SU-DHL-6 (cell line): ENCODE results near the gene PRMT5.

Experiments
- H2AFZ ChIP-seq: fragments of 200-600 bp; sonication (generic); 2 replicates; pipeline ENCODE4 v1.6.1; 2014; ENCODE audit warnings: low read depth, mild to moderate bottlenecking, moderate library complexity, mixed read lengths, antibody characterized with exemption, low read length; ENCODE audit not compliant: severe bottlenecking
- H3F3A ChIP-seq: fragments of 200-600 bp; shearing (Covaris generic); 2 replicates; pipeline ENCODE4 v1.6.0; 2016; ENCODE audit warnings: antibody characterized with exemption, mild to moderate bottlenecking; ENCODE audit not compliant: insufficient read depth
- H3K27ac ChIP-seq: fragments of 200-600 bp; sonication (generic); 2 replicates; pipeline ENCODE4 v1.5.1; 2016; ENCODE audit warnings: low read depth, mild to moderate bottlenecking, low read length, moderate library complexity, mixed read lengths
- H3K27me3 ChIP-seq: fragments of 200-600 bp; sonication (generic), shearing (Covaris generic); 2 replicates; pipeline ENCODE4 v1.6.0; 2014; ENCODE audit warnings: mild to moderate bottlenecking, low read length
- H3K36me3 ChIP-seq: fragments of 200-600 bp; sonication (generic); 2 replicates; pipeline ENCODE4 v1.6.1; 2014; ENCODE audit warnings: mild to moderate bottlenecking, low read length, mixed read lengths
- H3K4me2 ChIP-seq: fragments of 300-600, 200-600 bp; shearing (Covaris generic), sonication (generic); 2 replicates; pipeline ENCODE4 v1.6.0; 2014; ENCODE audit warnings: low read length, low read depth, mild to moderate bottlenecking; ENCODE audit not compliant: poor library complexity, severe bottlenecking
- H3K4me3 ChIP-seq: fragments of 200-600 bp; sonication (generic); 2 replicates; pipeline ENCODE4 v1.5.1; 2014; ENCODE audit warnings: antibody characterized with exemption, low read length, mild to moderate bottlenecking, mixed read lengths; ENCODE audit not compliant: insufficient read depth, poor library complexity, severe bottlenecking
- H3K79me2 ChIP-seq: fragments of 200-600 bp; sonication (generic); 2 replicates; pipeline ENCODE4 v1.6.1; 2014; ENCODE audit warnings: mild to moderate bottlenecking, low read length, moderate library complexity; ENCODE audit not compliant: insufficient read depth
- H3K9ac ChIP-seq: fragments of 200-600 bp; sonication (generic); 2 replicates; pipeline ENCODE4 v1.7.0; 2014; ENCODE audit warnings: mild to moderate bottlenecking, low read length
- H3K9me2 ChIP-seq: fragments of 200-600 bp; sonication (generic); replicated peaks from 2 replicates; pipeline ENCODE4 v1.6.1; 2014; ENCODE audit warnings: low read length; ENCODE audit not compliant: insufficient read depth
- H3K9me3 ChIP-seq: fragments of 200-600 bp; sonication (generic); 2 replicates; pipeline ENCODE4 v1.6.1; 2014; ENCODE audit warnings: low read length, mixed read lengths; ENCODE audit not compliant: insufficient read depth
- H4K20me1 ChIP-seq: fragments of 200-600 bp; sonication (generic); 2 replicates; pipeline ENCODE4 v1.6.1; 2014; ENCODE audit warnings: low read depth, mild to moderate bottlenecking, antibody characterized with exemption, low read length, moderate library complexity, mixed read lengths
- EZH2phosphoT487 ChIP-seq: fragments of 200-600 bp; sonication (generic), shearing (Covaris generic); conservative IDR thresholded peaks from 2 replicates; pipeline ENCODE4 v1.6.1; 2018; ENCODE audit warnings: mild to moderate bottlenecking, antibody characterized with exemption, low read length, moderate library complexity, mixed read lengths
- TF ChIP-seq, protein P1 (sequence below): fragments of 200-600 bp; sonication (generic); IDR thresholded peaks from one replicate; pipeline ENCODE4 v1.5.1; 2017; ENCODE audit warnings: antibody characterized with exemption, mild to moderate bottlenecking, low read length, moderate library complexity; ENCODE audit not compliant: insufficient read depth, poor library complexity, severe bottlenecking

The PRMT5 gene

DNA sequence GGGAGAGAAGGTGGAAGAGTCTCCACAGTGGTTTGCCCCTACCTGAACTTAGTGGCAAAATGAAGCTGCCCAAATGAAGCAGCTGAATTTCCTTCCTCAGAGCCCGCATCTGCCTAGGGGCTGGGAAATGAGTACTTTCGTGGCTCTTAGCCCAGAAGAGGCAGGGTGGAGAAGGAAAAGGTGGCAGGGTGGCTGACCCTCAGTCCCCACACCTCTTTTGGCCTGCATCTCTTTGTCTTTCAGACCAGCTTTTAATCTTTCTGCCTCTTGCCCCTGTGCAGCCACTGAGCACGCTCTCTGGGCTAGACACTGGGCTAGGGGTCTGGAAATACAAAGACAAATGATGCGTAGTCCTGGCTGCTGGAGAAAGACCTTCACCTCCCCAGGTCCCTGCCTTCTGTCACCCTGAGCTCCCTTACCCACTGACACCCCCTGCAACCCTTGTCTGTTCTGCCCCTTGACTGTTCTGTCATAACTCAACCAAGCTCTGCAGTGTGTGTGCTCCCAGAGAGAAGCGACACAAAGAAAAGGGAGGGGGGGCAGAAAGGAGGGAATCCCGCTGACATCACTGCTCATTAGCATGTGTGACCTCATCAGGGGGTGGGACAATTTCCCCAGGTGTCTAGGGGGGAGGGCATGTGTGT lies 46.5 kb downstream of the PRMT5 start:
- H4K20me1 ChIP-seq, result no peaks in the 10 kb centered on the region
- no peaks in the 10 kb centered on the region for H3K9me2 ChIP-seq
- H3K9ac ChIP-seq, result no peak overlapping the region
- H3K36me3 ChIP-seq, result no peaks in the 10 kb centered on the region
- no peaks in the 10 kb centered on the region for H3K9me3 ChIP-seq
- H3K27me3 ChIP-seq, result no peaks in the 10 kb centered on the region
- TF ChIP-seq EZH2phosphoT487, result no peak
- TF ChIP-seq, protein P1, sequence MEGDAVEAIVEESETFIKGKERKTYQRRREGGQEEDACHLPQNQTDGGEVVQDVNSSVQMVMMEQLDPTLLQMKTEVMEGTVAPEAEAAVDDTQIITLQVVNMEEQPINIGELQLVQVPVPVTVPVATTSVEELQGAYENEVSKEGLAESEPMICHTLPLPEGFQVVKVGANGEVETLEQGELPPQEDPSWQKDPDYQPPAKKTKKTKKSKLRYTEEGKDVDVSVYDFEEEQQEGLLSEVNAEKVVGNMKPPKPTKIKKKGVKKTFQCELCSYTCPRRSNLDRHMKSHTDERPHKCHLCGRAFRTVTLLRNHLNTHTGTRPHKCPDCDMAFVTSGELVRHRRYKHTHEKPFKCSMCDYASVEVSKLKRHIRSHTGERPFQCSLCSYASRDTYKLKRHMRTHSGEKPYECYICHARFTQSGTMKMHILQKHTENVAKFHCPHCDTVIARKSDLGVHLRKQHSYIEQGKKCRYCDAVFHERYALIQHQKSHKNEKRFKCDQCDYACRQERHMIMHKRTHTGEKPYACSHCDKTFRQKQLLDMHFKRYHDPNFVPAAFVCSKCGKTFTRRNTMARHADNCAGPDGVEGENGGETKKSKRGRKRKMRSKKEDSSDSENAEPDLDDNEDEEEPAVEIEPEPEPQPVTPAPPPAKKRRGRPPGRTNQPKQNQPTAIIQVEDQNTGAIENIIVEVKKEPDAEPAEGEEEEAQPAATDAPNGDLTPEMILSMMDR, result no peak
- peaks cover 15% of the 10 kb centered on the region for H3F3A ChIP-seq
- no peaks in the 10 kb centered on the region for H3K79me2 ChIP-seq
- H3K27ac ChIP-seq, result no peak overlapping the region
- H3K4me2 ChIP-seq, result no peak overlapping the region
- H2AFZ ChIP-seq, result no peak overlapping the region
- no peak overlapping the region for H3K4me3 ChIP-seq

DNA sequence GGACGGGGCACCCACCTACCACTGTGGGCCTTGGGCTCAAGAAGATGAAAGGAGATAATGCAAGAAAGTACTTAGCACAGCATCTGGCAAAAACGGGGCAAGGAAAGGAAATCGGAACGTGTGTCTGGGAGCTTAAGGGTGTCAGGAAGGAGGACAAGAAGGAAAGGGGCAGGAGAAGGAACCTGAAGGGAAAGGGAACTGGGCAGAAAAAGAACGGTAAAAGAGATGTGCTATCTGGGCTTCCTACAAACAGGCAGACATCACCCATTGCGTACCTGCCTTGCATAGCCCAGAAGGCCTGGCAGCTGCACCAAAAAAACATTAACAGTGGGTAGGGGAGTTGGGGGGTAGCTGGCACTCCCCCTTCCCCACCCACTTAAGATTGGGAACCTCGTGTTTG lies 47.1 kb downstream of the PRMT5 start:
- H4K20me1 ChIP-seq, result no peaks in the 10 kb centered on the region
- no peaks in the 10 kb centered on the region for H3K36me3 ChIP-seq
- H3K9ac ChIP-seq, result no peak overlapping the region
- H3K27ac ChIP-seq, result no peak overlapping the region
- no peak overlapping the region for H3K4me2 ChIP-seq
- no peak overlapping the region for H3K4me3 ChIP-seq
- no peaks in the 10 kb centered on the region for H3K27me3 ChIP-seq
- H2AFZ ChIP-seq, result no peak overlapping the region
- no peaks in the 10 kb centered on the region for H3K9me2 ChIP-seq
- no peaks in the 10 kb centered on the region for H3K79me2 ChIP-seq
- no peaks in the 10 kb centered on the region for H3K9me3 ChIP-seq
- no peak for TF ChIP-seq EZH2phosphoT487
- TF ChIP-seq, protein P1, result no peak
- H3F3A ChIP-seq, result peaks cover 9% of the 10 kb centered on the region

DNA sequence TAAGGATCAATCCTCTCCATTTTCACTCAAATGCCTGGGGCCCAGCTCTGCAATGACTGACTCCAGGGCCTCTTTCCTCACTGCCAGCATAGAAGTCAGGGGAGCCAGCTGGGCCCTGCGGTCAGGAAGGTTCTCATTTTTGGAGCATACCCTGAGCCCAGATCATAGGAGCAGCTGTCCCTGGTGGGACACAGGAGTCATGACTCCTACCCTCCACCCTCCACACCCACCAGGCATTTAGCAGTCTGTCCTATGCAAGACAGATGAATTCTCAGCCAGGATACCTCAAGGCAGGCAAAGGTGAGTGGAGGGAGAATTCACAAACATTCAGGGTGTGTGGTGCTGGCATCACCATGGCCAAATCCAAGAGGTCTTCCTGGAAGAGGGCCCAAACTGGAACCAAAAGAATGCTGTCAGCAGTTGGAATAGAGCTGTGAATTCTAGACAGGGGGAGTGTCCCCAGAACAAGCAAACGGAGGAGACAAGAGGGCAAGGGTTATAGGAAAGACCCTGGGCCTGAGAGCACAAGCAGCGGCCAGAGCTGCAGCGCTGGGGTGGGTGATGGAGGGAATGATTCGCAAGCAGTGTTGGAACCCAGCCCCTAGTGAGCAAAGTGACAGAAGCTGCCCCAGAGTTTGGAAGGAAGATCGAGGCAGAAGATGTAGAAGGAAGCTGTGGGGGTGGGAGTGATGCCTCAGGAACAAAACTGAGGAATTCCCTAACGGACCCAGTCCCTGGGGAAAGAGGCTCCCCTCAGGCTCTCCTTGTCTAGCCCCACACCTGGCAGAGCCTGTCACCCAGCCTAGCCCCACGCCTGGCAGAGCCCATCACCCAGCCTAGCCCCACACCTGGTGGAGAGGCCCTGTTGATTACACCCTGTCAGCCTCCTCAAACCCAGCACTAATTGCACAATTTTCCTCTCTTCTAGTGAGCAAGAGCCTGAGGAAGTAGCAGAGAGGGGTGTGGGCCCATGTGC lies 50.6 kb downstream of the PRMT5 start:
- no peaks in the 10 kb centered on the region for H4K20me1 ChIP-seq
- H3K9me3 ChIP-seq, result no peaks in the 10 kb centered on the region
- H3K4me2 ChIP-seq, result no peak overlapping the region
- H3K79me2 ChIP-seq, result no peaks in the 10 kb centered on the region
- no peak for TF ChIP-seq EZH2phosphoT487
- TF ChIP-seq, protein P1, result no peak
- no peaks in the 10 kb centered on the region for H3K27me3 ChIP-seq
- no peaks in the 10 kb centered on the region for H3F3A ChIP-seq
- no peak overlapping the region for H3K9ac ChIP-seq
- no peaks in the 10 kb centered on the region for H3K9me2 ChIP-seq
- H3K4me3 ChIP-seq, result no peak overlapping the region
- no peak overlapping the region for H3K27ac ChIP-seq
- no peaks in the 10 kb centered on the region for H3K36me3 ChIP-seq
- H2AFZ ChIP-seq, result no peak overlapping the region
